SK-N-SH treated with all-trans-retinoic acid at 6 μM for 48 hours (cell line): ENCODE results near the gene ZNF345.

Experiments
- ARNTL ChIP-seq: fragments of 450-650 bp; formaldehyde crosslinking; IDR thresholded peaks from 2 replicates; pipeline ENCODE4 v1.5.0; 2020; ENCODE audit warnings: low read depth, mild to moderate bottlenecking, moderate library complexity, borderline replicate concordance
- BACH2 ChIP-seq: fragments of 250-450 bp; sonication (Bioruptor Pico); IDR thresholded peaks from 2 replicates; pipeline ENCODE4 v1.9.0; 2021; ENCODE audit warnings: mild to moderate bottlenecking, borderline replicate concordance
- TF ChIP-seq, protein P1 (sequence below): fragments of 250-450 bp; sonication (Bioruptor Pico); IDR thresholded peaks from 2 replicates; pipeline ENCODE4 v1.5.1; 2020; ENCODE audit warnings: low read depth, mild to moderate bottlenecking, moderate library complexity

DNA sequence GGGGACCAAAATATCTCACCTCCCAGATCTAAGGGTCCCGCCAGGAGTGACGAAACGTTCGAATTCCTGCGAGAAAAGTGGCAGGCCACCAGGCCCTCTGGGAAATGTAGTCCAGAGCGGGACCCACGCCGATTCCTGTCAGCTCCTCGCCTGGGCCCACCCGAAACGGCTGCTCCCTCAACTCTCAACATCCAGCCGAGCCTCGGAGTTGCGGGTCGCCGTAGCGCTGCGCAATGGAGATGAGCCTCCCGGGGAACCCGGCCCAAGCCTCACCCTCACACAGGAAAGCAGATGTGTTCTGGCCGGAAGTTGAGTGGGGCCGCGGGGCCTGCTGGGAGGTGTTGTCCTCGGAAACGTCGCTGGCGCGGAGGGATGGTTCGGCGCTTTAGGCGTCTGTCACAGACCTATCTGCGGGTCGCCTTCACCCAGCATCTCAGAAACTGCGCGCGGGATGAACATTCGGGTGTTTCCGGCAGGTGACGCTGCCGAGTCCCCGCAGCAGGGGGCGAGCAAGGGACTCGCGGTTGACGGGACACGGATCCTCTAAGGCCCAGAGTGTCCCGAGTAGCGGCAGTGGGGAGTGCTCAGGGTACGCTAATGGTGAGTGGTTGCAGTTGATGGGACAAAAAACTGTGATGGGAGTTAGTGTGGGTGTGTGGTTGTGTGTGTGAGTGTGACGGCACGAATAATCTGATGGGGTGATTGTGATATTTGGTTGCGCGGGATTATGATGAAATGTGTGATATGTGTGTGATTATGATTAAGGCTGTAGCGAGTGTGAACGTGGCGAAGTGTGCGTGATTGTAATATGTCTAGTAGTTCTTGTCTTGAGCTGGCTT is 65.5 kb downstream of the ZNF345 start, which contains the start of the genes ZNF568 and ZNF829:
- no peak for TF ChIP-seq BACH2 (CRISPR knock-in tag)
- TF ChIP-seq ARNTL (CRISPR knock-in tag) = no peak
- TF ChIP-seq, protein P1, sequence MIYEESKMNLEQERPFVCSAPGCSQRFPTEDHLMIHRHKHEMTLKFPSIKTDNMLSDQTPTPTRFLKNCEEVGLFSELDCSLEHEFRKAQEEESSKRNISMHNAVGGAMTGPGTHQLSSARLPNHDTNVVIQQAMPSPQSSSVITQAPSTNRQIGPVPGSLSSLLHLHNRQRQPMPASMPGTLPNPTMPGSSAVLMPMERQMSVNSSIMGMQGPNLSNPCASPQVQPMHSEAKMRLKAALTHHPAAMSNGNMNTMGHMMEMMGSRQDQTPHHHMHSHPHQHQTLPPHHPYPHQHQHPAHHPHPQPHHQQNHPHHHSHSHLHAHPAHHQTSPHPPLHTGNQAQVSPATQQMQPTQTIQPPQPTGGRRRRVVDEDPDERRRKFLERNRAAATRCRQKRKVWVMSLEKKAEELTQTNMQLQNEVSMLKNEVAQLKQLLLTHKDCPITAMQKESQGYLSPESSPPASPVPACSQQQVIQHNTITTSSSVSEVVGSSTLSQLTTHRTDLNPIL = no peak
